Stimulated activated CD4-positive, alpha-beta T cell treated with anti-CD3 and anti-CD28 coated beads, Interleukin-1b, Interleukin-23, amount 100 ng/mL, for 4 hours (primary cell): ENCODE measurements around the gene NDUFB4.
A peak's percentile ranks its signal among the peaks of the same experiment; 100 is the strongest.

ENCODE experiments used
- DNase-seq, 2 donors: peaks; one replicate each; pipeline ENCODE4 v3.0.0-alpha.2; 2020; ENCODE audit warnings: low read depth in 2 of 2

The NDUFB4 gene

GRCh38 chr3:120596116-120596852 is at the start of gene NDUFB4:
NDUFB4 (plus strand) TSS chr3:120596336; CDS start chr3:120596360, 24 bp downstream.
- DNase-seq: peak; percentile 92 to 95

- DNase-seq: no peak
Measured at GRCh38 chr3:120550546-120550945, 45.6 kb upstream of the NDUFB4 start.

GRCh38 chr3:120552184-120553172 is 43.7 kb upstream of the NDUFB4 start:
- no peak for DNase-seq

GRCh38 chr3:120554812-120555606 is 41.1 kb upstream of the NDUFB4 start:
- no peak for DNase-seq

- DNase-seq: no peak
Measured at GRCh38 chr3:120555657-120556509, 40.3 kb upstream of the NDUFB4 start.

GRCh38 chr3:120557115-120557514 is 39.0 kb upstream of the NDUFB4 start:
- DNase-seq: no peak

GRCh38 chr3:120558771-120559241 is 37.3 kb upstream of the NDUFB4 start:
- peak; percentile 77 to 83 for DNase-seq

GRCh38 chr3:120559242-120560061 is 36.7 kb upstream of the NDUFB4 start:
- no peak for DNase-seq

GRCh38 chr3:120560304-120561250 is 35.6 kb upstream of the NDUFB4 start:
- DNase-seq: no peak

- DNase-seq: peak; percentile 50 to 61
Measured at GRCh38 chr3:120561251-120562045, 34.7 kb upstream of the NDUFB4 start.

- DNase-seq: no peak
Measured at GRCh38 chr3:120563356-120564022, 32.6 kb upstream of the NDUFB4 start.

GRCh38 chr3:120566243-120566975 is 29.7 kb upstream of the NDUFB4 start:
- DNase-seq: no peak

GRCh38 chr3:120567370-120568201 is 28.6 kb upstream of the NDUFB4 start:
- DNase-seq: no peak

GRCh38 chr3:120568202-120568531 is 28.0 kb upstream of the NDUFB4 start:
- DNase-seq: no peak

- DNase-seq: no peak
Measured at GRCh38 chr3:120568598-120568997, 27.5 kb upstream of the NDUFB4 start.
